Measurements from ENCODE around the gene TMEM218.

DNA sequence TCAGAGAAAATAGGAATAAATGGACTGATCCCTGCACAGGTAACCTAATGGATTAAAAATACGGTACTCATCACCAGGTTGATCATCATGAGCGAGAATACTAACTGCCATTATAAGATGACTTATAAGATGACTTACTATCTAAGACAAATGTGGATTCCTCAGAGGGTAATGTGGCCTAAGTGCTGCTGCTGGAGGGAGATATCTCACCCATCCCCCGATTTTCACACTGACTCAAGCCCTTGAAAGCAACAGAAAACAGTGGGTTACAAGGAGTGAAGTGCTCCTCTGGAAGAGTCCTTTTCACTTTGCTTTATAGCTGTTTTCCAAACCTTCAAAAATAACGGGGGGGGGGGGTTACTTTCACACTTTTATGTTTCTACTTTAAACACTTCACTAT is 920 bp downstream of the TMEM218 start:
- TF ChIP-seq, protein P1, sequence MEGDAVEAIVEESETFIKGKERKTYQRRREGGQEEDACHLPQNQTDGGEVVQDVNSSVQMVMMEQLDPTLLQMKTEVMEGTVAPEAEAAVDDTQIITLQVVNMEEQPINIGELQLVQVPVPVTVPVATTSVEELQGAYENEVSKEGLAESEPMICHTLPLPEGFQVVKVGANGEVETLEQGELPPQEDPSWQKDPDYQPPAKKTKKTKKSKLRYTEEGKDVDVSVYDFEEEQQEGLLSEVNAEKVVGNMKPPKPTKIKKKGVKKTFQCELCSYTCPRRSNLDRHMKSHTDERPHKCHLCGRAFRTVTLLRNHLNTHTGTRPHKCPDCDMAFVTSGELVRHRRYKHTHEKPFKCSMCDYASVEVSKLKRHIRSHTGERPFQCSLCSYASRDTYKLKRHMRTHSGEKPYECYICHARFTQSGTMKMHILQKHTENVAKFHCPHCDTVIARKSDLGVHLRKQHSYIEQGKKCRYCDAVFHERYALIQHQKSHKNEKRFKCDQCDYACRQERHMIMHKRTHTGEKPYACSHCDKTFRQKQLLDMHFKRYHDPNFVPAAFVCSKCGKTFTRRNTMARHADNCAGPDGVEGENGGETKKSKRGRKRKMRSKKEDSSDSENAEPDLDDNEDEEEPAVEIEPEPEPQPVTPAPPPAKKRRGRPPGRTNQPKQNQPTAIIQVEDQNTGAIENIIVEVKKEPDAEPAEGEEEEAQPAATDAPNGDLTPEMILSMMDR (IDR thresholded peaks at IDR 0.05), result no peak
- no peak for TF ChIP-seq POLR2AphosphoS5 (IDR thresholded peaks at IDR 0.05; ENCODE audit: insufficient read depth in 1 of 2, low read depth in 1 of 2)
